HEK293T (cell line): ENCODE data around the gene RHD.
"Not testable (repeated sequence)": the region's sequence is repeated elsewhere in the genome, so short reads cannot be mapped to it uniquely, and the experiment has no call there.

Experiments
- ARNT ChIP-seq: fragments of 450-650 bp; IDR thresholded peaks from 2 replicates; pipeline ENCODE4 v1.6.1; 2017; ENCODE audit warnings: mild to moderate bottlenecking
- BHLHE40 ChIP-seq: fragments of 450-650 bp; IDR thresholded peaks from 2 replicates; pipeline ENCODE4 v1.6.1; 2016; ENCODE audit warnings: mild to moderate bottlenecking, moderate library complexity, borderline replicate concordance
- ELF4 ChIP-seq: fragments of 450-650 bp; IDR thresholded peaks from 2 replicates; pipeline ENCODE4 v1.6.1; 2017; ENCODE audit warnings: antibody characterized with exemption
- FOXM1 ChIP-seq: fragments of 450-650 bp; IDR thresholded peaks from 2 replicates; pipeline ENCODE4 v1.6.1; 2017; ENCODE audit warnings: mild to moderate bottlenecking, borderline replicate concordance
- L3MBTL2 ChIP-seq: fragments of 450-650 bp; conservative IDR thresholded peaks from 2 replicates; pipeline ENCODE4 v1.6.1; 2016; ENCODE audit warnings: mild to moderate bottlenecking
- NFRKB ChIP-seq: fragments of 450-650 bp; IDR thresholded peaks from 2 replicates; pipeline ENCODE4 v1.6.1; 2016; ENCODE audit warnings: mild to moderate bottlenecking, moderate library complexity
- PKNOX1 ChIP-seq: fragments of 450-650 bp; IDR thresholded peaks from 2 replicates; pipeline ENCODE4 v1.6.1; 2016
- SP1 ChIP-seq: fragments of 450-650 bp; IDR thresholded peaks from 2 replicates; pipeline ENCODE4 v1.6.1; 2017
- TARDBP ChIP-seq: fragments of 450-650 bp; IDR thresholded peaks from 2 replicates; pipeline ENCODE4 v1.6.1; 2016
- ZNF384 ChIP-seq: fragments of 450-650 bp; IDR thresholded peaks from 2 replicates; pipeline ENCODE4 v1.6.1; 2016

- not testable (repeated sequence) for TF ChIP-seq L3MBTL2, NFRKB, FOXM1, ZNF384, SP1, BHLHE40, TARDBP, ARNT, ELF4, PKNOX1
Measured at GRCh38 chr1:25266554-25267287, 5.6 kb upstream of the RHD start.
